CD4-positive, alpha-beta T cell (primary cell): ENCODE data around the gene HNRNPH3. TPM values are rescaled to one million over a fixed set of nuclear protein-coding genes. Genes with fewer than 3 reads are reported as not detected.

Source experiments
- ATAC-seq: fragments of 200-7000 bp; cut with Tn5 transposase; one replicate; pipeline ENCODE4 v1.10.0; 2022; ENCODE audit warnings: mild to moderate bottlenecking; ENCODE audit not compliant: poor library complexity
- CTCF ChIA-PET: fragments of 350-600 bp; sonication (Branson Sonifier 250); formaldehyde crosslinking; loops from one replicate; lab custom pipeline; 2021; ENCODE audit warnings: antibody characterized with exemption, inconsistent platforms; lab: Charles Lee
- POLR2A ChIA-PET: fragments of 350-600 bp; sonication (Branson Sonifier 250); formaldehyde crosslinking; loops from one replicate; lab custom pipeline; 2021; ENCODE audit warnings: antibody characterized with exemption, inconsistent platforms; lab: Charles Lee
- DNase-seq, 14 experiments: peaks; one replicate each; pipeline ENCODE4 v3.0.0-alpha.2; 2013 to 2020; ENCODE audit warnings: mixed read lengths in 2 of 14
- H3K27ac ChIP-seq, 2 donors: one replicate each; pipeline versions ENCODE4 v1.5.1 to v1.7.0; 2013; ENCODE audit warnings: low read length in 2 of 2, low read depth in 1 of 2, mild to moderate bottlenecking in 1 of 2
- H3K27me3 ChIP-seq, 2 experiments: 1 replicate in 1 of 2; 2 replicates in 1 of 2; pipeline versions ENCODE4 v1.6.1 to v1.7.0; 2013; ENCODE audit warnings: low read length in 2 of 2, control low read depth in 1 of 2, mild to moderate bottlenecking in 1 of 2, moderate library complexity in 1 of 2; ENCODE audit not compliant: insufficient read depth in 2 of 2, control insufficient read depth in 1 of 2
- H3K36me3 ChIP-seq: one replicate; pipeline ENCODE4 v1.6.1; 2013; ENCODE audit warnings: low read length, control low read depth; ENCODE audit not compliant: insufficient read depth
- H3K4me1 ChIP-seq: one replicate; pipeline ENCODE4 v1.6.1; 2013; ENCODE audit warnings: low read length, control low read depth; ENCODE audit not compliant: insufficient read depth
- H3K4me3 ChIP-seq: one replicate; pipeline ENCODE4 v1.5.1; 2013; ENCODE audit warnings: mild to moderate bottlenecking, low read length, moderate library complexity
- H3K9me3 ChIP-seq, 2 experiments: 1 replicate in 1 of 2; 2 replicates in 1 of 2; pipeline versions ENCODE4 v1.6.1 to v1.7.0; 2013; ENCODE audit warnings: low read length in 2 of 2, mild to moderate bottlenecking in 2 of 2, control low read depth in 1 of 2, moderate library complexity in 1 of 2; ENCODE audit not compliant: control insufficient read depth in 1 of 2, insufficient read depth in 1 of 2
- H3K27ac Mint-ChIP-seq: one replicate; pipeline ENCODE4 v1.8.0; 2020; ENCODE audit warnings: mixed read lengths
- H3K27me3 Mint-ChIP-seq: one replicate; pipeline ENCODE4 v1.8.0; 2021; ENCODE audit warnings: mixed read lengths
- H3K36me3 Mint-ChIP-seq: one replicate; pipeline ENCODE4 v1.8.0; 2021; ENCODE audit warnings: low read depth, mixed read lengths
- H3K4me1 Mint-ChIP-seq: one replicate; pipeline ENCODE4 v1.8.0; 2021; ENCODE audit warnings: low read depth, mixed read lengths
- H3K4me3 Mint-ChIP-seq: one replicate; pipeline ENCODE4 v1.8.0; 2020; ENCODE audit warnings: mild to moderate bottlenecking, mixed read lengths
- H3K9me3 Mint-ChIP-seq: one replicate; pipeline ENCODE4 v1.8.0; 2020; ENCODE audit warnings: mixed read lengths
- CTCF ChIP-seq: fragments of 200-600 bp; IDR thresholded peaks from one replicate; pipeline ENCODE4 v1.8.0; 2022; ENCODE audit warnings: antibody characterized with exemption, mild to moderate bottlenecking
- intact Hi-C, 2 experiments: fragments of 100-400 bp; cut with DNase I in 1 of 2; cut with micrococcal nuclease in 1 of 2; formaldehyde crosslinking; loops; one replicate each; pipeline versions ENCODE4 v1.15.1 to v1.9.0; 2023 to 2025; cut with DNase I, micrococcal nuclease
- total RNA-seq, 174 experiments: library from RNA in 2 of 174; stranded (reverse) in 2 of 174; gene quantifications; one replicate each; pipeline ENCODE4 v1.2.3 and lab custom pipeline; 2021 to 2026

Gene HNRNPH3
- total RNA-seq, 2 experiments from 2014 or later = 227 to 228 TPM

GRCh38 chr10:68288717-68289116 lies 43.1 kb upstream of the HNRNPH3 start:
- no peak overlapping the region for H3K4me3 ChIP-seq
- Mint-ChIP-seq H3K27me3 (no peaks in the 10 kb centered on the region), H3K4me3 (no peak overlapping the region), H3K9me3 (no peaks in the 10 kb centered on the region), H3K27ac (no peak overlapping the region), H3K36me3 (no peaks in the 10 kb centered on the region), H3K4me1 (no peaks in the 10 kb centered on the region)
- no peaks in the 10 kb centered on the region for H3K4me1 ChIP-seq
- no peak for TF ChIP-seq CTCF
- intact Hi-C loops = no loop called here
- H3K9me3 ChIP-seq = no peaks in the 10 kb centered on the region
- ATAC-seq = no peak
- H3K36me3 ChIP-seq = no peaks in the 10 kb centered on the region
- no peak overlapping the region for H3K27ac ChIP-seq
- H3K27me3 ChIP-seq = no peaks in the 10 kb centered on the region
- ChIA-PET POLR2A (no interaction called here), CTCF (no interaction called here)
- DNase-seq = no peak

GRCh38 chr10:68290736-68291135 lies 41.1 kb upstream of the HNRNPH3 start:
- Mint-ChIP-seq H3K9me3 (no peaks in the 10 kb centered on the region), H3K4me1 (no peaks in the 10 kb centered on the region), H3K36me3 (no peaks in the 10 kb centered on the region), H3K4me3 (no peak overlapping the region), H3K27ac (no peak overlapping the region), H3K27me3 (no peaks in the 10 kb centered on the region)
- ATAC-seq = no peak
- H3K9me3 ChIP-seq = no peaks in the 10 kb centered on the region
- H3K27me3 ChIP-seq = no peaks in the 10 kb centered on the region
- no peak for TF ChIP-seq CTCF
- no peaks in the 10 kb centered on the region for H3K36me3 ChIP-seq
- ChIA-PET POLR2A (no interaction called here), CTCF (no interaction called here)
- no peaks in the 10 kb centered on the region for H3K4me1 ChIP-seq
- no peak overlapping the region for H3K4me3 ChIP-seq
- no peak for DNase-seq
- H3K27ac ChIP-seq = no peak overlapping the region
- intact Hi-C loops = no loop called here

GRCh38 chr10:68296843-68297663 lies 34.8 kb upstream of the HNRNPH3 start:
- Histone ChIP-seq H3K27ac (no peak overlapping the region), H3K4me3 (no peak overlapping the region), H3K4me1 (no peaks in the 10 kb centered on the region), H3K36me3 (no peaks in the 10 kb centered on the region), H3K9me3 (no peaks in the 10 kb centered on the region), H3K27me3 (no peaks in the 10 kb centered on the region)
- H3K27me3 Mint-ChIP-seq = no peaks in the 10 kb centered on the region
- H3K4me3 Mint-ChIP-seq = no peak overlapping the region
- H3K27ac Mint-ChIP-seq = no peak overlapping the region
- H3K4me1 Mint-ChIP-seq = no peaks in the 10 kb centered on the region
- DNase-seq = no peak
- intact Hi-C loops = no loop called here
- no peak for ATAC-seq
- H3K9me3 Mint-ChIP-seq = no peaks in the 10 kb centered on the region
- no peaks in the 10 kb centered on the region for H3K36me3 Mint-ChIP-seq
- POLR2A ChIA-PET = no interaction called here
- CTCF ChIA-PET = no interaction called here
- no peak for TF ChIP-seq CTCF
